Measurements from ENCODE around the gene PPCS.

PPCS gene

DNA sequence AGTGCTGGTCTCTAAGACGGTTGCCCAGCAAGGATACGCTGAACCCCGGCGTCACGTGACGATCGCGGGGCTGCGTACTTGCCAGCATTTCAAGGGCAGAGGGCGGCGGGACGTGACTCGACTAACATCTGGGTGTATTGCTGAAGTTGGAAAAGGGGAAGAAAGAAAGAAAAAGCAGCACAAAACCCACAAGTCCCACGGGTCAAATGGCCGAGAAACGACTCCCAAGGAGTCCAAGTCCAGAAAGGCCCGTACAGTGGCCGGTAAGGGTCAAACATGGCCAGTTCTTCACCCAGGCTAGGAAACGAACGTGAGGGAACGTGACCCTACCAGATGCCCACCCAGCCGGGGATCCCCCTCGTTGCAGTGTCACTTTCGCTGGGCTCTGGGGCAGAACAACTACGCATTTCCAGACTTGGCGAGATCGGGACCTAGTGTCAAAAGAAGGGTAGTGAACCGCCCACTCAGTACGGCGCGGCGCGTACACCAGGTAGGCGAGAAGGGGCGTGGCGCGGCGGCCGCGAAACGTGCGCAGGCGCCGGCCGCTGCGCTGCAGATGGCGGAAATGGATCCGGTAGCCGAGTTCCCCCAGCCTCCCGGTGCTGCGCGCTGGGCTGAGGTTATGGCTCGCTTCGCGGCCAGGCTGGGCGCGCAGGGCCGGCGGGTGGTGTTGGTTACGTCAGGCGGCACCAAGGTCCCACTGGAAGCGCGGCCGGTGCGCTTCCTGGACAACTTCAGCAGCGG is at the start of gene PPCS, which contains the start of gene ZMYND12:
Gene PPCS, plus strand, starts transcription at position 534 of the 744 bp plus-strand sequence. Its CDS starts 23 bp downstream, at position 557.
Gene ZMYND12, minus strand, starts transcription at position 13 of the 744 bp plus-strand sequence. CDS start 25 bp downstream, outside the sequence.
- DNase-seq = peak; percentile 87

DNA sequence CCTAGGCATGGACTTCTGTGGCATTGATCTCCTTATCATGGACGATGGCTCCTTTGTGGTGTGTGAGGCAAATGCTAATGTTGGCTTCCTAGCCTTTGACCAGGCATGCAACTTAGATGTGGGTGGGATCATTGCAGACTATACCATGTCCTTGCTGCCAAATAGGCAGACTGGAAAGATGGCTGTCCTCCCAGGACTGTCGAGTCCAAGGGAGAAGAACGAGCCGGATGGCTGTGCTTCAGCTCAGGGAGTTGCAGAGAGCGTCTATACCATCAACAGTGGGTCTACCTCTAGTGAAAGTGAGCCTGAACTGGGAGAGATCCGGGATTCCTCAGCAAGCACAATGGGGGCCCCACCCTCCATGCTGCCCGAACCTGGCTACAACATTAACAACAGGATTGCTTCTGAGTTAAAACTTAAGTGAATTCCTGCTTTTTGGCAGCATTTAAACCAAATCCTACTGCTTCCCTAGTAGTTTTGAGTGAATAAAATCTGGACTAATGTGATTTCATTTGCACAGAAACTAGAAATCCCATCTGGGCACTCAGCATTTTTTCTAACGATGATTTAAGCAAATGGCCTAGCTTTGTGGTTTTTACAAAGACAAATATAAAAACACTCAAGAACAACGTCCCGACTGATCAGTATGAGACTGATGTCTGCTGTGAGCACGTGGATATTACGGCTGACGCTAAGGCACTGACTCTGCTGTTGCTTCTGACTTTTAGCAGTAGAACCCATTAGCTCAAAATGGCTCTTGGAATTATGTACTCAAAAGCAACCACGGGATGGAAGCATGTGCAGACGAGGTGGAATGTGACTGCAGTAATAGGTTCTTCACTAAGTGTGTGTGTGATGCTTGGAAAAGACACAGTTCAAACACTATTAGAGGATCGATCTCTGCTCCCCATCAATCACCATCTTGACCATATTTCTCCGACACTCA is 41.5 kb upstream of the PPCS start:
- DNase-seq = no peak

DNA sequence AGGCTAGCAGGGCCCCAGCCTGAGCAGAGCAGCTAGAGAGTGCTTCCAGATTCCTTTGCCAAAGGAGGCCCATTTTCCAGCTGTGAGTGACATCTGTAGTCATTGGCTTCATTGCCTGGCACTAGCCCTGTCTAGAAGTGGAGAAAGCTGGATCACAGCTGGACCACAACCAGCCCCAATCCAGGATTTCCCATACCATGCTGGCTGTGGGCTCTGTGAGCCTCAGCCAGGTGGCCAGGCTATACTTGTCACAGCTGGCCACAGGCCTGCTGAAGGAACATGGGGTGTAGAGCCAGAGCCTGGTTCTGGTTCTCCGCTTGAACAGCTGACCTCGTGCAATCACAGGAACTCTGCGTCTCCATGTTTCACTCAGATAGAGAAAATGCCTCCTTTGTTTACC is 39.2 kb upstream of the PPCS start:
- DNase-seq = no peak

DNA sequence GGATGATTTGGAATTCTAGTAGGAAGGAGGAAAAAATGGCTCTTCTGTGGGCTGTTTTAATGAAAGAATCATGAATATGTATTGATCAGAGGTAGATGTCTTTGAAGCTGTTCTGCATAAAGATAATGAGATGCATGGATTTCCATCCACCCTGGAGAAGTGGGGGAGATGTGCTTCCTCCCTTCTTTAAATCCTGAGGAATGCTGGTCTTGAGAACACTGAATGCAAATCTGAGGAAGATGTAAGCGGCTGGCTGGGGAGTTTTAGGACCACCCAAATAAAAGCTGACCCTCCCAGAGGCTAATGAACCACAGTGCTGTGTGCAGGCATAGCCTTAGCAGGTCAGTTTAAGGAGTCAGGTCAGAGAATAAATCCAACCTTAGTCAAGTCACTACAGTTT is 37.8 kb upstream of the PPCS start:
- no peak for DNase-seq

DNA sequence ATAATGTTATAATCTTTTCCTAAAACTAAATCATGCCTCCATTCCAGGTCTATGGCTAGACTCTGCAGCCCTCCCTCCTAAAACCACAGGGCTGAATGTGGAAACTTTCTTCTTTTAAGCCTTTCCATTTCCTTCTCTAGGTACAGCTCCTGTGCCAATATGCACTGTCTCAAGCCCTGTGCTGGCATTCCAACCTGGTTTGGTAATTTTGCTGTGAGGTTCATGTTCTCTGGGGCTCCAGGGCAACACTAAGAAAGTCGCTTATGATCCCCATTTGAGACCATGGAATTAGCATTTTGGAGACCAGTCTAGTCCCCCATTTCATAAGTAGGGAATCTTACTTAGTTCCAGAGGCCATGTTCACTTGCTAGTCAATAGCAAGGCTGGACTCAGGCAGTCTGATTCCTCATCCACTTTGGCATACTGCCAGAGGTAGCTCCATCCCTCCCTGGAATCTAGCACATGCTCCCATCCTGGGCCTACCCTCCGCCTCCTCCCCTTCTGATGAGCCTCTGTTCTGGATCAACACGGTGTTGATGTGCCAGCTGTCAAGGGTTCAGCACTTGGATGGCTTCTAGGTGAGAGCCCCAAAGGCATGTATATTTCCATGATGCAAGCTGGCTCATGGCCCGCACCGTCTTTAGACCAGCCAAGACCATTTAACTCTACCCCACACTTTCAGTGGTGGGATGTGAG is 37.1 kb upstream of the PPCS start:
- peak; percentile 85 for DNase-seq

DNA sequence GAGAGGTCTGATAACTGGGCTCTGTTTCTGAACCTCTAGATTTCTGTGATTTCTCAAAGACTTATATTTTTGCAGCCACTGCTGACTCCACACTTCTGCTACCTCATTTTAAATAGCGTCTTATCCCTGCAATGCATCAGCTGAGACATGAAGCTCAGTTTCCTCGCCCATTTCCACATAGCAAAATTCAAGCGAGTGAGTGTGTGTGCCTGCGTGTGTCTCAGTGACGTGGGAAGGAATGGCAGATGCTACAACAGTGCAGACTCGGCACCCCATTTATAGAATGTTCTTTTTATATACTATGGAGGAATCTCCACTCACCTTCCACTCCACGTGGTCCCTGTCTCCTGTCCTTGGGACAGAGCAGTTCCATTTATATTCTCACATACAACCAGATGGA is 36.2 kb upstream of the PPCS start:
- no peak for DNase-seq

DNA sequence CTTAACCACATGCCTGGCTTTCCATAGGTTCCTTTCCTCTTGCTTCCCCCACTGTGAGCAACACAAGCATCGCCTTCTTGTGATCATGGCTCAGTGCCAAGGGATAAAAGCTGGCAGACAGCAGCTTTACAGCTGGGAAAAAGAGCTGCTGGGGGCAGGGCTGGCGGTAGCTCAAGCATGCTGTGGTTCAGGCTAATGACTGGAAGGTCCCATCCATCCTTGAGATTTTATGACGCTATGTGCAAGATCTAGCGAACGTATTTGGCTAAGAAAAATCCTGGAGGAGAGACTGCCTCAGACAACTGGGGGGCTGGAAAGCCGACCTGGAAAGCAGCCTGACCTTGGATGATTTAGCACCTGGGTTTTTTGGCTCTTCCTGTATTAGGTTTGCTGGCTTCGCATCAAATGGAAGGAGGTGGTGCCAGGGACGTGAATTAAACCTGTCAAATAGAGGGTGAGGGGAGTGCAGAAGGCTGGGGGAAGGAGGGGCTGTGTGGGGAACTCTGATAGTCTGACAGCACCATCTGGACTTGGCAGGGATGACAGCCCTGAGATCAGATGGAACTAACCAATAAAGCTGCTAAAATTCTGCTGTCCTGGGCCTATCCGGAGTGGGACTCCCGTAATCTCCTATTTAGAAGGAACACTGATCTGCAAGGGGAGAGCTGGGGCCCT is 35.3 kb upstream of the PPCS start:
- DNase-seq = peak; percentile 97

DNA sequence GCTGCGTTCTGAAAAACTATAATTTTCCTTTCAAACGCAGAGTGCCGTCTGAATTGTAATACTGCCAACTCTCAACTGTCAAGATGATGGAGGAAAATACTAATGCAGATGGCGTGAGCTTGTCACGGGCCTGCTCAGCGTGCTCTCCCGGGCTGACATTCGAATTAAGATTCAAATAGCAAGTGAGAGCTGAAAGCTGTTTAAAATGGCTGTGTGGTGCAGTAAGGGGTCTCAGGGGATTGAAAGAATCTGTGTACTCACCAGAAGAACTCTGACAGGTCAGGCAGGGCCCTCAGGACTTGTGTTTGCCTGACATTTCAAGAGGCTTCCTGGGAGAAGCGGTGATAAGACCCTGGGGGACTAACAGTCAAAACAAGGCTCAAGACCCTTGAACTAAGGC is 33.6 kb upstream of the PPCS start:
- peak; percentile 49 for DNase-seq

DNA sequence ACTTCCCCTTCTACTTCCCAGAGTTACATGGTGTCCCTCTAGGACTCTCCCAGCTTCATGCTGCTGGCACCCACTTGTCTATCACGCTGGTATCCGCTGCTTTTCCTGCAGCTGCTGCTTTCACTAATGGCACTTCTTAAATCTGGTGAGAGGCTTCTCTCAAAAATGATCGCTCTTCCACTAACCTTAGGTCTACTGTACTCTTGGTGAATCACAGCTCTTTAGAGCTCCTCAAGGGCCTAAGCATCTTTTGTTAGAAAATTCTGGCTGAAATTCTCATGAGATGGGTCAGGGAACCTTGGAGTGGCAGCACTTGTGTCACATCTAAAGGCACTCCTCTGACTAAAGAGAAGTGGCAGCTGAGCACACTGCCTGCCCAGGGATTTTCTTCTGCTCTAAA is 32.7 kb upstream of the PPCS start:
- DNase-seq = peak; percentile 67

DNA sequence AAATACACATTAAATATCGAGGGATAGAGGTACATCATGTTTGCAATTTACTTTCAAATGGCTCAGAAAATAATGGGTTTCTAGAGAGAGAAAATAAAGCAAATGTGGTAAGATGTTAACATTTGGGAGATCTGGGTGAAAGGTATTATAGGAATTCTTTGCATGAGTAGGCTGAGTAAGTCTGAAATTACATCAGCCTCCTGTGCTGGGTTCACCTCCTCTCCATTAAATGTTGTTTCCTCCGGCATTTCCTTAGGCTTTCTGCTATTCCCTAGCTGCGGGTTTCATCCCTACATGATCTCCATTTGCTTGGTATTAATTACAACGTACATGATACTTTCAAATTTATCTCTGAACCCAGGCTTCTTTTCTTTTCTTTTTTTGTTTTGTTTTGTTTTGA is 32.1 kb upstream of the PPCS start:
- no peak for DNase-seq

DNA sequence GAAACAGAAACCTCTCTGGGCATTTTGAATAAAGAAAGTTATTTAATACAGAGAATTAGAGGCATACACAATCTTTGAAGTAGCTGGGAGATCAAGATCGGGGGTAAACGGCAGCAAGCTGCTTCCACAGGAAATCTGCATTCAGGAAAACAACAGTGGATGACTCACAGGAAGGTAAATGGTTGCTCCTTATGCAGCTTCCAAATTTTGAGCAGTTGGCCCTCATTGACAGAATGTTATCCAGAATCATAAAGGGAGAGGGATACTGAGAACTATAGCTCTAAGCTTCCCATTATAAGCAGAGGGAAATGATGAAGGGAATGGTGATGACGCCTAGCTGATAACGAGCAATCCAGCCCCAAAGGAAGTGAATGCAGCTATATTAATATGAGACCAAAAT is 29.1 kb upstream of the PPCS start:
- DNase-seq = no peak

DNA sequence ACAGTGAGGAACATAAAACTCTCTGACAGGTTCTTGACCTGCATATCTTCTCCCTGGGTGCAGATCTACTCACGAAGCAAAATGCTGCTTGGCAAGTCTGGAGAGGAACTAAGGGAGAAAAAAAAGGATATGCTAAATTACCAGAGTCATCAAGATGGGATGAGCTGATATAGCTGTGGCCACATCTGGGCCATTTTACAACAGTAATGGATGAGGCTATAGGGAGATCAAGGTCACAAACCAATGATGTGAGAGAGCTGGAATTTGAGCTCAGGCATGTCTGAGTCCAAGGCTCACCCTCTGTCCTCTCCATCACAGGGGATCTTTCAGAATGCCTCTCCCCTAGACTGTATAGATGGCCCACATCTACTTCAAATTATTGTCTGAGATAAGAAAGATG is 26.7 kb upstream of the PPCS start:
- no peak for DNase-seq

DNA sequence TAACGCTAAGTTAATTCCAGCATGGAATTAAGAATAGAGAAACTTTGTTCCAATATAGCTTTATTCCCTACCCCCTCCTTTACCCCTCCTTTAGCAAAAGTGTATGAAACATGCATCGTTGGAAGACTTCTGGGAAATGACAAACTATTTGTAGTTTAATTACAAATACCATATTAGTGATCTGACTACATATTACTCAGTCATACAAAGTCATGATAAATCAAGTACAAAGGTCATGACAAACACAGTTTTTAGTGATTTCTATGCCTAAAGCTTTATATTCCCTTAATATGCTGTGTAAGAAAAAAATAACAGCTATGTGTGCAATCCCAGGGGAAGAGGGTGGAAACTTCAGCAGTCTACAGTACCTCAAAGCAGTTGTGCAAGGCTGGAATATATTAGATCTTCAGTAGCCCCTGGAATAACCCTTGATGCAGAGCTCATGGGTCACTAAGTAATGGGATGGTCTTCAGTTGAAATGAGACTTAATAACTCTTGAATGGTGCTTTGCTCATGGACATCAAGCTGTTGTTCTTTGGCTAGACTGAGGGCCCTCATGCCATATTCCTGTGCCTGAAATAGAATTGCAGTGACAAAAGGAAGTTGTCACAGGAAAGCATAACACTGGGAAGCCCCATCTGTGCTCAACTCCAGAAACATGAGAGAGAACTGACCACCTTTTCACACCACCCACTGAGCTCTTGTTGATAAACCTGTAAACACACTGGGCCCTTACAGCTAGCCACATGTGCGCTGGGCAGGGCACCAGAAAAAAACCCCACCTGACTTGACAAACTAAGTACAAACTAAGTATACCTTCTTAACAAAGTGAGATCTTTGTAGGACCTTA is 25.8 kb upstream of the PPCS start:
- no peak for DNase-seq

DNA sequence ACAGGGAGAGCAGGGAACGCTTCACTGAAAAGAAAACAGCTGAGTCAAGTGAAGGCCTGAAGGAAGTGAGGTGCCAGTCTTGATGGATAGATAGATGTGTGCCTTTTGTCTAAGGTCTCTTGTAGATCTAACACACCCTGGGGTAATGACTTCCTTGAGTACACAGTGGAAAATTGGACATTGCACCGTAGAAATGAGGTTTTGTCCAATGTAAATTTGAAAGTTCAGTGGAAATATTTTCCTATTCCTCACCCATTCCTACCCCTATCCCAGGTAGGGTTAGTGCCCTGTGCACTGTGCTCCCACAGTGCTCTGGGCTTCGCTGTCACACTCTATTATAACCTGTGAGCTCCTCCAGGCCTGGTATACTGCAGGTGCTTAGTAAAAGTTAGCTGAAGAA is 24.8 kb upstream of the PPCS start:
- DNase-seq = no peak

DNA sequence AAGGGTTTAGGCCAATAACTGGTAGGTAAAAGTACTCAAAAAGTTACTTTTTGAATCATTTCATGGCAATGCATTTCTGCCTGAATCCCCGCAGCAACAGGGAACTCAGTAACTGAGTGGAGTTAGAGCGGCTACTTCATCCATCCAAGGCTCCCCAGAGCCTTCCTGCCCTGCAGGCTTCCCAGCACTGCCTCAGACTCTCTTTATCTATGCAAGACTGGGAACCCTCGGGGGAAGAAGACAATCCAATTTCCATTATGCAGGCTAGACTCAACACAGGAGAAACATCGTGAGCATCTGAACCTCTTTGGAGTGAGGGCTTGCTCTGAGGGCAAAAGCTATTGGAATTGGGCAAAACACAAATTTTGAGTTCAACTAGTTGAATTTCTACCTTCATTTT is 23.6 kb upstream of the PPCS start:
- no peak for DNase-seq

DNA sequence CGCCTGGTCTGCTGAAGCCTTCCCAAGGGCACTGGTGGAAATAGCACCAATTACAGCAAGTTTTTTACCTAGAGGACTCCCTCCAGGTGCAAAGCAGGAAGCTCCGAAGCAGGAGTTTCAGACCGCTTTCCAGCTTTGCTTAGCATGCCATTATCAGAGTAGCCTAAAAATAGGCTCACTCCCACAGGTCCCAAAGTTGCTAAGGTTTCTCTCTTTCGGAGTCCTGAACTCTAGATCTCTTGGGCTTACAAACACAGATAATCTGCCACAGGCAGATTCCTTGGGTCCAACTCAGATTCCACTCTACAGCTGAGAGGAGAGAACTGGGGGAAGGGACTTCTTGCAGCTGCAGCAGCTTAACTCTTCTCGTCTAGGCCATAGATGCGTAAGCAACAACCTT is 23.0 kb upstream of the PPCS start:
- DNase-seq = no peak

DNA sequence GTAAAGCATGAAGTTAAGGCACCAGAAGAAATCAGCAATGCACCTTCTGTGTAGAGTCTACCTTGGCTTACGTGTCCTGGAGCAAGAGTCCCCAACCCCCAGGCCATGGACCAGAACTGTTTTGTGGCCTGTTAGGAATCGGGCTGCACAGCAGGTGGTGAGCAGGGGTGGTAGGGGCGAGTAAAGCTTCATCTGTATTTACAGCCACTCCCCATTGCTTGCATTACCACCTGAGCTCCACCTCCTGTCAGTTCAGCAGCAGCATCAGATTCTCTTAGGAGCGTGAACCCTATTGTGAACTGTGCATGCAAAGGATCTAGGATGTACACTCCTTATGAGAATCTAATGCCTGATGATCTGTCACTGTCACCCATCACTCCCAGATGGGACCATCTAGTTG is 22.0 kb upstream of the PPCS start:
- DNase-seq = no peak

DNA sequence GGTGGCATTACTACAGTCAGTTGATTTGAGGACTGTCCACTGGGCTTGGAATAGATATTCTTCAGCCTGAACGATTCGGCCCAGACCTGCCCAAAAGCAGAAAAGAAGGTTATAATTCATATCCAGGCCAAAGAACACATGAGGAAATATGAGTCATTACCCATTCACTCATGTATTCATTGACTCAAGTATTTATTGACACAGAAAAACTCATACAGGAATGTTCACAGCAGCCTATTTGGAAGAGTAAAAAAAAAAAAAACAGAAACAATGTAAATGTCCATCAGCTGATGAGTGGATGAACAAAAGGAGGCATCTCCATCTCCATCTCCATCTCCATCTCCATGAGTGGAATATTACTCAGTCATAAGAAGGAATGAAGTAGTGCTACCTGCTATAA is 16.4 kb upstream of the PPCS start:
- no peak for DNase-seq

DNA sequence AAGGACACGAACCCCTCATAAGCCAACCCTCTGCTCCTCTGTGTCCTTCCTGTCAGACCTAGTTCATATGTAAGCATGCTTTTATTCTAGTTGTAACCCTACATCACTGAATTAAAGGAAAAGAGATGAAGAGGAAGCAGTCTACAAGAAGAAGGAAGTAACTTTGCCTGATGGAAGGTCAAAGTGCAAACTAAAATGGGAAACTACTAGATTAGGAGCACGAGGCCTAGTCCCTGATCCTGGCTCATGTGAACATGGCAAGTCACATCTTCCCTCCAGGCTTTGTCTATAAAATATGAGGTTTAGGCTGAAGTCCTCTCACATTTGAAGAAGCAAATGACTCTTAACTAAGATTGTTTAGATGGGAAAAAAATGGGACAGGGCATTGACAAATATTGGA is 13.7 kb upstream of the PPCS start:
- no peak for DNase-seq

DNA sequence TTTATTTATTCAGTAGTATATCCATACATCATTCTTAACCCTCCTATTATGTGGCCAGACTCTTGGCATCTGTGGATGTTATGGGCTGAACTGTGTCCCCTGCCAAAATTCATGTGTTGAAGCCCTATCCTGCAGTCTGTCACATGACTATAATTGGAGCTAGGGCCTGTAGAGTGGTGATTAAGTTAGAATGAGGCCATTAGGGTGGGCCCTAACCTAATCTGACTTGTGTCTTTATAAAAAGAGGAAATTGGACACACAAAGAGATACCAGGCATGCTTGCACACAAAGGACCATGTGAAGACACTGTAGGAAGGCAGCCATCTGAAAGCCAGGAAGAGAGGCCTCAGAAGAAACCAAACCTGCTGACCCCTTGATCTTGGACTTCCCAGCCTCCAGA is 7.1 kb upstream of the PPCS start:
- no peak for DNase-seq

DNA sequence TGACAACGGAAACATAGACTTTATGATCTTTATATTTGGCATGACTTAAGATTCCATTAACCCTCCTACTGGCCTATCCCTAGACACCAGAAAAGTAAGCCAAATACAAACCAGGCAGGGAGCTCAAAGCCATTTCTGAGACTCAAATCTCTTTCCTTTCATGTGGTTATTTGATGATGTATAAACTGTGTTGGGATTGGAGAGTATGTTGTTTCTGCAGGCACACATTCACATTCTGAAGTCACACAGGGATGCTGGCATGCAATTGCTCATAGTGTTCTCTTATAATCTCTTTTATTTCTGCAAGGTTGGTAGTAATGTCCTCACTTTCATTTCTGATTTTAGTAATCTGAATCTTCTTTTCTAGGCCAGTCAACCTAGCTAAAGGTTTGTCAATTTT is 6.3 kb upstream of the PPCS start:
- no peak for DNase-seq

DNA sequence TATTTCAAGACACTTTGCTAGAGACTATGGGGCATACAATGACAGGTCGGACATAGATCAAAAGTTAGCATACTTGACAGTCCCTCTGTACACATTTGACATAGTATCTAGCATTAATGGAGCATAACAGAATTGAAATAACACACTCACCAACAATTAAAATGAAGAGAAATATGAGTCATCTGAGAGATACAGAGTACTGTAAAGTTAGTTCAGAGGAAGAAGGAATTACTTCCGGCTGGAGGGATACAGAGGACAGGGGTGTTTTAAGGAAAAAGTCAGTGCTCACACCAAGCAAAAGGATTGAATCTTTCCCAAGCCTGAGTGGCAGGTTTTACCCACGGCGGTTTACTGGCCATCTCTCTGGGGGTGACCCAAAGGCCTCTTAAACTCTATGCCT is 3.0 kb upstream of the PPCS start:
- DNase-seq = no peak
